Erythroblast (primary cell): ENCODE measurements around the gene DSCAML1.

Source experiments
- GATA1 ChIP-seq: IDR thresholded peaks from 2 replicates; pipeline ENCODE4 v1.6.1; 2011; ENCODE audit warnings: low read depth, mild to moderate bottlenecking, control low read depth, low read length, moderate library complexity
- POLR2A ChIP-seq: IDR thresholded peaks from 2 replicates; pipeline ENCODE4 v1.6.1; 2011; ENCODE audit warnings: mild to moderate bottlenecking, low read length

DNA sequence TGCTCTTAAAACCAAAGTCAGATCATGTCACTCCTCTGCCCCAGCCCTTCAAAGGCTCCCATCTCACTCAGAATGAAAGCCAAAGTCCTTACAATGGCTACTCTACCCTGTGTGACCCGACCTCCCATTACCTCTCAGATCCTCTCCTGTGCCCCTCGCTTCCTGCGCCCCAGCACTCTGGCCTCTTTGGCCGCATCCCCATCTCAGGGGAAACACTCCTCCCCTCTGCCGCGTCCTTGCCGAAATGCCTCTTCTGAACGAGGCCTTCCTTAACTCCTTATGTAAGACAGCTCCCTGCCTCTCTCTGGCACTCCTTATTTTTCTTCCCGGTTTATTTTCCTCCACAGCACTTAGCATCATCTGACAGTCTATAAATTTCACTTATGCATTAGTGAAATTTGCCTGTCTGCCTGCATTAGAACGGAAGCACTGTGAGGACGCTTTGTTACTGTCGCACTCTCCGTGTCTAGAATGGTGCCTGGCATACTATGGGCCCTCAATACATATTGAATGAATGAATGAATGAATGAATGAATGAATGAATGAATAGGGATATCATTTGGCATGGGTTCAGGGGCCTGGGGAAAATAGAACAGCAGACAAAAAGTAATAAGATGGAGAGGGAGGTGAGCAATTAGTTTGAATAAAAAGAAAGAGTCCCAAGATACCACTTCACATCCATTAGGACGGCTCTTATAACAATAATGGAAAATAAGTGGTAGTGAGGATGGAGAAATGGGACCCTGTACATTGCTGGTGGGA lies 331.6 kb downstream of the DSCAML1 start:
- TF ChIP-seq POLR2A (no peak), GATA1 (no peak)
